IPS-18a (cell line): ENCODE measurements around the gene LCE2D.
"Not testable (repeated sequence)": the region's sequence is repeated elsewhere in the genome, so short reads cannot be mapped to it uniquely, and the experiment has no call there.

Experiments used
- H3K27ac ChIP-seq: one replicate; pipeline ENCODE4 v1.5.1; 2013; ENCODE audit warnings: low read length
- H3K27me3 ChIP-seq: one replicate; pipeline ENCODE4 v1.6.1; 2013; ENCODE audit warnings: mild to moderate bottlenecking, low read length; ENCODE audit not compliant: control insufficient read depth, insufficient read depth
- H3K36me3 ChIP-seq: one replicate; pipeline ENCODE4 v1.6.1; 2013; ENCODE audit warnings: low read depth, low read length; ENCODE audit not compliant: control insufficient read depth
- H3K4me1 ChIP-seq: one replicate; pipeline ENCODE4 v1.6.1; 2013; ENCODE audit warnings: low read depth, low read length; ENCODE audit not compliant: control insufficient read depth
- H3K4me3 ChIP-seq: one replicate; pipeline ENCODE4 v1.5.1; 2013; ENCODE audit warnings: low read length
- H3K9ac ChIP-seq: one replicate; pipeline ENCODE4 v1.6.1; 2013; ENCODE audit warnings: mild to moderate bottlenecking, low read length, moderate library complexity
- H3K9me3 ChIP-seq: one replicate; pipeline ENCODE4 v1.6.1; 2013; ENCODE audit warnings: low read depth, low read length; ENCODE audit not compliant: control insufficient read depth

The LCE2D gene

GRCh38 chr1:152656459-152656858 lies 6.7 kb upstream of the LCE2D start:
- Histone ChIP-seq H3K9ac (no peak overlapping the region), H3K9me3 (peaks cover 44% of the 10 kb centered on the region), H3K36me3 (no peaks in the 10 kb centered on the region), H3K4me1 (no peaks in the 10 kb centered on the region), H3K4me3 (no peak overlapping the region), H3K27ac (no peak overlapping the region), H3K27me3 (no peaks in the 10 kb centered on the region)

GRCh38 chr1:152657677-152658076 lies 5.5 kb upstream of the LCE2D start:
- Histone ChIP-seq H3K27me3 (no peaks in the 10 kb centered on the region), H3K9me3 (peaks cover 40% of the 10 kb centered on the region), H3K36me3 (no peaks in the 10 kb centered on the region)

GRCh38 chr1:152658649-152659048 lies 4.5 kb upstream of the LCE2D start:
- no peaks in the 10 kb centered on the region for H3K4me1 ChIP-seq
- no peaks in the 10 kb centered on the region for H3K36me3 ChIP-seq
- H3K4me3 ChIP-seq = no peak overlapping the region
- H3K27ac ChIP-seq = no peak overlapping the region
- no peak overlapping the region for H3K9ac ChIP-seq
- H3K9me3 ChIP-seq = peaks cover 45% of the 10 kb centered on the region
- H3K27me3 ChIP-seq = no peaks in the 10 kb centered on the region

More at GRCh38 chr1:152657677-152658076, 5.5 kb upstream of the LCE2D start:
- no peak overlapping the region for H3K27ac ChIP-seq
- H3K4me3 ChIP-seq = no peak overlapping the region
- H3K9ac ChIP-seq = no peak overlapping the region
- H3K4me1 ChIP-seq = no peaks in the 10 kb centered on the region

GRCh38 chr1:152666171-152666570 lies 3.0 kb downstream of the LCE2D start:
- H3K4me3 ChIP-seq, H3K9ac ChIP-seq: not testable (repeated sequence)

GRCh38 chr1:152667648-152668047 lies 4.5 kb downstream of the LCE2D start:
- no peaks in the 10 kb centered on the region for H3K36me3 ChIP-seq

More at GRCh38 chr1:152666171-152666570, 3.0 kb downstream of the LCE2D start:
- not testable (repeated sequence) for H3K4me1 ChIP-seq, H3K27ac ChIP-seq, H3K27me3 ChIP-seq, H3K36me3 ChIP-seq
- H3K9me3 ChIP-seq = peaks cover 84% of the 10 kb centered on the region

GRCh38 chr1:152673016-152673415 lies 9.8 kb downstream of the LCE2D start:
- Histone ChIP-seq H3K27ac (no peak overlapping the region), H3K4me1 (no peaks in the 10 kb centered on the region), H3K36me3 (no peaks in the 10 kb centered on the region), H3K4me3 (no peak overlapping the region), H3K9ac (no peak overlapping the region), H3K9me3 (peaks cover 81% of the 10 kb centered on the region), H3K27me3 (no peaks in the 10 kb centered on the region)

More at GRCh38 chr1:152667648-152668047, 4.5 kb downstream of the LCE2D start:
- H3K4me3 ChIP-seq = no peak overlapping the region
- H3K9me3 ChIP-seq = peaks cover 91% of the 10 kb centered on the region
- no peaks in the 10 kb centered on the region for H3K4me1 ChIP-seq
- no peaks in the 10 kb centered on the region for H3K27me3 ChIP-seq
- no peak overlapping the region for H3K9ac ChIP-seq
- H3K27ac ChIP-seq = no peak overlapping the region

GRCh38 chr1:152674983-152675382 lies 11.8 kb downstream of the LCE2D start, which contains the start of gene LCE2C:
LCE2C (plus strand) TSS chr1:152675279; CDS start chr1:152676016, 737 bp downstream.
- H3K36me3 ChIP-seq, H3K9ac ChIP-seq, H3K27ac ChIP-seq, H3K4me3 ChIP-seq, H3K4me1 ChIP-seq, H3K27me3 ChIP-seq: not testable (repeated sequence)
- H3K9me3 ChIP-seq = peaks cover 80% of the 10 kb centered on the region

- H3K27me3 ChIP-seq = no peaks in the 10 kb centered on the region
- H3K4me1 ChIP-seq = no peaks in the 10 kb centered on the region
- no peak overlapping the region for H3K9ac ChIP-seq
- no peak overlapping the region for H3K27ac ChIP-seq
- H3K36me3 ChIP-seq = no peaks in the 10 kb centered on the region
- H3K9me3 ChIP-seq = peaks cover 75% of the 10 kb centered on the region
- no peak overlapping the region for H3K4me3 ChIP-seq
These were observed 16.3 kb downstream of the LCE2D start for GRCh38 chr1:152679459-152679858.

- Histone ChIP-seq H3K27me3 (no peaks in the 10 kb centered on the region), H3K9ac (no peak overlapping the region), H3K27ac (no peak overlapping the region), H3K4me3 (no peak overlapping the region), H3K9me3 (peaks cover 73% of the 10 kb centered on the region), H3K36me3 (no peaks in the 10 kb centered on the region), H3K4me1 (no peaks in the 10 kb centered on the region)
These were observed 18.4 kb downstream of the LCE2D start for GRCh38 chr1:152681616-152682015.

GRCh38 chr1:152683846-152684245 lies 20.7 kb downstream of the LCE2D start:
- no peaks in the 10 kb centered on the region for H3K36me3 ChIP-seq
- no peak overlapping the region for H3K4me3 ChIP-seq
- peaks cover 64% of the 10 kb centered on the region for H3K9me3 ChIP-seq
- no peaks in the 10 kb centered on the region for H3K4me1 ChIP-seq
- no peak overlapping the region for H3K9ac ChIP-seq
- no peak overlapping the region for H3K27ac ChIP-seq
- H3K27me3 ChIP-seq = no peaks in the 10 kb centered on the region

- H3K9me3 ChIP-seq = peaks cover 50% of the 10 kb centered on the region
- not testable (repeated sequence) for H3K27me3 ChIP-seq, H3K9ac ChIP-seq, H3K27ac ChIP-seq, H3K36me3 ChIP-seq, H3K4me1 ChIP-seq, H3K4me3 ChIP-seq
These were observed 22.6 kb downstream of the LCE2D start, which contains the start of gene LCE2B for GRCh38 chr1:152685823-152686222. LCE2B (plus strand) TSS chr1:152686123; CDS start chr1:152686844, 721 bp downstream.

- H3K27me3 ChIP-seq = no peaks in the 10 kb centered on the region
- no peaks in the 10 kb centered on the region for H3K36me3 ChIP-seq
- no peak within 1 kb of the TSS for H3K9ac ChIP-seq
- no peak within 1 kb of the TSS for H3K27ac ChIP-seq
- H3K4me1 ChIP-seq = no peaks in the 10 kb centered on the region
- no peak within 1 kb of the TSS for H3K4me3 ChIP-seq
- peaks cover 64% of the 10 kb centered on the region for H3K9me3 ChIP-seq
These were observed 34.8 kb downstream of the LCE2D start, which contains the start of gene LCE2A for GRCh38 chr1:152697701-152698600. LCE2A (plus strand) TSS chr1:152698345; CDS start chr1:152698902, 557 bp downstream.
